Suprapubic skin (tissue), 4 donors: Measurements from ENCODE around the gene VAMP3.

ENCODE experiments used
- CTCF ChIP-seq, 2 donors: fragments of 200-600 bp in 1 of 2; fragments of 450-650 bp in 1 of 2; sonication (generic) in 1 of 2; IDR thresholded peaks; one replicate each; pipeline ENCODE4 v1.5.1; 2016 to 2019; ENCODE audit warnings: antibody characterized with exemption in 2 of 2, mild to moderate bottlenecking in 1 of 2, moderate library complexity in 1 of 2
- EP300 ChIP-seq: sonication (generic); formaldehyde crosslinking; IDR thresholded peaks from one replicate; pipeline ENCODE4 v1.6.1; 2017; ENCODE audit warnings: antibody characterized with exemption
- POLR2A ChIP-seq, 2 donors: fragments of 450-650 bp; IDR thresholded peaks; one replicate each; pipeline ENCODE4 v1.6.1; 2017; ENCODE audit warnings: antibody characterized with exemption in 2 of 2, mild to moderate bottlenecking in 2 of 2, moderate library complexity in 2 of 2
- POLR2AphosphoS5 ChIP-seq, 3 donors: sonication (generic); formaldehyde crosslinking; IDR thresholded peaks; one replicate each; pipeline ENCODE4 v1.6.1; 2017; ENCODE audit warnings: antibody characterized with exemption in 3 of 3

GRCh38 chr1:7753641-7754040 is 17.5 kb upstream of the VAMP3 start:
- TF ChIP-seq CTCF (IDR thresholded peaks at IDR 0.05): no peak
- no peak for TF ChIP-seq POLR2A (IDR thresholded peaks at IDR 0.05)
- no peak for TF ChIP-seq POLR2AphosphoS5 (IDR thresholded peaks at IDR 0.05)
- TF ChIP-seq EP300: no peak
